Measurements from ENCODE around the gene OR2C3.

The OR2C3 gene

DNA sequence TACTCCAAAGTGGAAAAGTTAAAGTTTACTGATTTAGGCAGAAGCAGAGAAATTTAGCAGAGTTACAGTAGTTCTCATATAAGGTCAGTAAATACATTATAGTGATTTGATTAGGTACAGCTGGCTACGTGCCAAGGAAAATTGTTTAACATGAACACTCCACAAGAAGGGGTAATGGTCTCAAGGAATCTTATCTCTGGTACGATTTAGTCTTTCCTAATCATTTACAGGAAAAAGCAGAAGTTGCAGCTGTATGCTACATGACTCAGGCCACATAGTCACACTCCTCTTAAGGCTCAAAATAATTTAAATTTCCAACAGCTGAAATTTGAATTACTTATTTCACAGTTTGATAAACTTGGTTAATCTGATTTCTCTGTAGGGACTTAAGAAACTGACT, 41.5 kb downstream of the OR2C3 start (continued):
- TF ChIP-seq ZNF707 (tag by site-specific recombination; IDR thresholded peaks at IDR 0.05), result no peak

GRCh38 chr1:247493106-247493505, 43.1 kb downstream of the OR2C3 start:
- Histone ChIP-seq H3K4me1 (ENCODE audit: control insufficient read depth, insufficient read depth, low read length) (no peaks in the 10 kb centered on the region), H3K4me3 (ENCODE audit: low read depth, low read length) (no peak overlapping the region), H3K36me3 (ENCODE audit: control insufficient read depth in 2 of 2, insufficient read depth in 1 of 2, low read length in 2 of 2) (no peaks in the 10 kb centered on the region), H3K9me3 (ENCODE audit: control insufficient read depth, insufficient read depth, low read depth, low read length) (no peaks in the 10 kb centered on the region), H3K27ac (ENCODE audit: extremely low read depth, low read depth, low read length) (no peak overlapping the region)
- TF ChIP-seq ZBTB48 (tag by site-specific recombination; IDR thresholded peaks at IDR 0.05) (no peak), ZBTB44 (tag by site-specific recombination; IDR thresholded peaks at IDR 0.05) (no peak), ZNF112 (tag by site-specific recombination; IDR thresholded peaks at IDR 0.05) (no peak), ZNF48 (tag by site-specific recombination; IDR thresholded peaks at IDR 0.05) (no peak), ZNF549 (tag by site-specific recombination; IDR thresholded peaks at IDR 0.05) (no peak), ZNF37A (tag by site-specific recombination; IDR thresholded peaks at IDR 0.05) (no peak), ZNF555 (tag by site-specific recombination; conservative IDR thresholded peaks at IDR 0.05) (no peak), ZNF426 (tag by site-specific recombination; IDR thresholded peaks at IDR 0.05) (no peak), ZNF214 (tag by site-specific recombination; IDR thresholded peaks at IDR 0.05; ENCODE audit: borderline replicate concordance) (no peak), ZSCAN16 (tag by site-specific recombination; IDR thresholded peaks at IDR 0.05) (no peak), ZNF404 (tag by site-specific recombination; IDR thresholded peaks at IDR 0.05) (no peak), ZNF621 (tag by site-specific recombination; IDR thresholded peaks at IDR 0.05) (no peak)
- TF ChIP-seq, protein P1, sequence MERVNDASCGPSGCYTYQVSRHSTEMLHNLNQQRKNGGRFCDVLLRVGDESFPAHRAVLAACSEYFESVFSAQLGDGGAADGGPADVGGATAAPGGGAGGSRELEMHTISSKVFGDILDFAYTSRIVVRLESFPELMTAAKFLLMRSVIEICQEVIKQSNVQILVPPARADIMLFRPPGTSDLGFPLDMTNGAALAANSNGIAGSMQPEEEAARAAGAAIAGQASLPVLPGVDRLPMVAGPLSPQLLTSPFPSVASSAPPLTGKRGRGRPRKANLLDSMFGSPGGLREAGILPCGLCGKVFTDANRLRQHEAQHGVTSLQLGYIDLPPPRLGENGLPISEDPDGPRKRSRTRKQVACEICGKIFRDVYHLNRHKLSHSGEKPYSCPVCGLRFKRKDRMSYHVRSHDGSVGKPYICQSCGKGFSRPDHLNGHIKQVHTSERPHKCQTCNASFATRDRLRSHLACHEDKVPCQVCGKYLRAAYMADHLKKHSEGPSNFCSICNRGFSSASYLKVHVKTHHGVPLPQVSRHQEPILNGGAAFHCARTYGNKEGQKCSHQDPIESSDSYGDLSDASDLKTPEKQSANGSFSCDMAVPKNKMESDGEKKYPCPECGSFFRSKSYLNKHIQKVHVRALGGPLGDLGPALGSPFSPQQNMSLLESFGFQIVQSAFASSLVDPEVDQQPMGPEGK (tag by site-specific recombination; IDR thresholded peaks at IDR 0.05), result no peak
- TF ChIP-seq, protein P2, sequence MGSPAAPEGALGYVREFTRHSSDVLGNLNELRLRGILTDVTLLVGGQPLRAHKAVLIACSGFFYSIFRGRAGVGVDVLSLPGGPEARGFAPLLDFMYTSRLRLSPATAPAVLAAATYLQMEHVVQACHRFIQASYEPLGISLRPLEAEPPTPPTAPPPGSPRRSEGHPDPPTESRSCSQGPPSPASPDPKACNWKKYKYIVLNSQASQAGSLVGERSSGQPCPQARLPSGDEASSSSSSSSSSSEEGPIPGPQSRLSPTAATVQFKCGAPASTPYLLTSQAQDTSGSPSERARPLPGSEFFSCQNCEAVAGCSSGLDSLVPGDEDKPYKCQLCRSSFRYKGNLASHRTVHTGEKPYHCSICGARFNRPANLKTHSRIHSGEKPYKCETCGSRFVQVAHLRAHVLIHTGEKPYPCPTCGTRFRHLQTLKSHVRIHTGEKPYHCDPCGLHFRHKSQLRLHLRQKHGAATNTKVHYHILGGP (tag by site-specific recombination; IDR thresholded peaks at IDR 0.05), result no peak
- TF ChIP-seq, protein P3, sequence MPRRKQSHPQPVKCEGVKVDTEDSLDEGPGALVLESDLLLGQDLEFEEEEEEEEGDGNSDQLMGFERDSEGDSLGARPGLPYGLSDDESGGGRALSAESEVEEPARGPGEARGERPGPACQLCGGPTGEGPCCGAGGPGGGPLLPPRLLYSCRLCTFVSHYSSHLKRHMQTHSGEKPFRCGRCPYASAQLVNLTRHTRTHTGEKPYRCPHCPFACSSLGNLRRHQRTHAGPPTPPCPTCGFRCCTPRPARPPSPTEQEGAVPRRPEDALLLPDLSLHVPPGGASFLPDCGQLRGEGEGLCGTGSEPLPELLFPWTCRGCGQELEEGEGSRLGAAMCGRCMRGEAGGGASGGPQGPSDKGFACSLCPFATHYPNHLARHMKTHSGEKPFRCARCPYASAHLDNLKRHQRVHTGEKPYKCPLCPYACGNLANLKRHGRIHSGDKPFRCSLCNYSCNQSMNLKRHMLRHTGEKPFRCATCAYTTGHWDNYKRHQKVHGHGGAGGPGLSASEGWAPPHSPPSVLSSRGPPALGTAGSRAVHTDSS (tag by site-specific recombination; IDR thresholded peaks at IDR 0.05), result no peak
- ChIA-PET CTCF (no interaction called here), POLR2A (no interaction called here)

DNA sequence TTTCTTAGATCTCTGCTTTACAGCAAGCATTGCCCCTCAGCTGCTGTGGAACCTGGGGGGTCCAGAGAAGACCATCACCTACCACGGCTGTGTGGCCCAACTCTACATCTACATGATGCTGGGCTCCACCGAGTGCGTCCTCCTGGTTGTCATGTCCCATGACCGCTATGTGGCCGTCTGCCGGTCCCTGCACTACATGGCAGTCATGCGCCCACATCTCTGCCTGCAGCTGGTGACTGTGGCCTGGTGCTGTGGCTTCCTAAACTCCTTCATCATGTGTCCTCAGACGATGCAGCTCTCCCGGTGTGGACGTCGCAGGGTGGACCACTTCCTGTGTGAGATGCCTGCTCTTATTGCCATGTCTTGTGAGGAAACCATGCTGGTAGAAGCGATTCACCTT, 44.9 kb downstream of the OR2C3 start:
- POLR2A ChIA-PET, result no interaction called here
- CTCF ChIA-PET, result no interaction called here
- Histone ChIP-seq H3K27ac (ENCODE audit: extremely low read depth, low read depth, low read length) (no peak overlapping the region), H3K4me3 (ENCODE audit: low read depth, low read length) (no peak overlapping the region), H3K4me1 (ENCODE audit: control insufficient read depth, insufficient read depth, low read length) (no peaks in the 10 kb centered on the region), H3K9me3 (ENCODE audit: control insufficient read depth, insufficient read depth, low read depth, low read length) (no peaks in the 10 kb centered on the region), H3K36me3 (ENCODE audit: control insufficient read depth in 2 of 2, insufficient read depth in 1 of 2, low read length in 2 of 2) (no peaks in the 10 kb centered on the region)
- TF ChIP-seq ZNF530 (tag by site-specific recombination; IDR thresholded peaks at IDR 0.05; ENCODE audit: low read depth) (no peak), ZNF747 (tag by site-specific recombination; IDR thresholded peaks at IDR 0.05) (no peak), MZF1 (tag by site-specific recombination; IDR thresholded peaks at IDR 0.05; ENCODE audit: borderline replicate concordance) (no peak), ZNF16 (tag by site-specific recombination; IDR thresholded peaks at IDR 0.05; ENCODE audit: low read depth) (no peak), ZNF626 (tag by site-specific recombination; IDR thresholded peaks at IDR 0.05) (no peak), ZNF138 (tag by site-specific recombination; IDR thresholded peaks at IDR 0.05; ENCODE audit: borderline replicate concordance) (no peak), MYNN (tag by site-specific recombination; IDR thresholded peaks at IDR 0.05; ENCODE audit: borderline replicate concordance) (no peak), ZNF558 (tag by site-specific recombination; IDR thresholded peaks at IDR 0.05) (no peak), ZNF596 (tag by site-specific recombination; IDR thresholded peaks at IDR 0.05) (no peak), SP2 (tag by site-specific recombination; IDR thresholded peaks at IDR 0.05) (no peak)
- TF ChIP-seq, protein P4, sequence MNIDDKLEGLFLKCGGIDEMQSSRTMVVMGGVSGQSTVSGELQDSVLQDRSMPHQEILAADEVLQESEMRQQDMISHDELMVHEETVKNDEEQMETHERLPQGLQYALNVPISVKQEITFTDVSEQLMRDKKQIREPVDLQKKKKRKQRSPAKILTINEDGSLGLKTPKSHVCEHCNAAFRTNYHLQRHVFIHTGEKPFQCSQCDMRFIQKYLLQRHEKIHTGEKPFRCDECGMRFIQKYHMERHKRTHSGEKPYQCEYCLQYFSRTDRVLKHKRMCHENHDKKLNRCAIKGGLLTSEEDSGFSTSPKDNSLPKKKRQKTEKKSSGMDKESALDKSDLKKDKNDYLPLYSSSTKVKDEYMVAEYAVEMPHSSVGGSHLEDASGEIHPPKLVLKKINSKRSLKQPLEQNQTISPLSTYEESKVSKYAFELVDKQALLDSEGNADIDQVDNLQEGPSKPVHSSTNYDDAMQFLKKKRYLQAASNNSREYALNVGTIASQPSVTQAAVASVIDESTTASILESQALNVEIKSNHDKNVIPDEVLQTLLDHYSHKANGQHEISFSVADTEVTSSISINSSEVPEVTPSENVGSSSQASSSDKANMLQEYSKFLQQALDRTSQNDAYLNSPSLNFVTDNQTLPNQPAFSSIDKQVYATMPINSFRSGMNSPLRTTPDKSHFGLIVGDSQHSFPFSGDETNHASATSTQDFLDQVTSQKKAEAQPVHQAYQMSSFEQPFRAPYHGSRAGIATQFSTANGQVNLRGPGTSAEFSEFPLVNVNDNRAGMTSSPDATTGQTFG (tag by site-specific recombination; IDR thresholded peaks at IDR 0.05; ENCODE audit: borderline replicate concordance), result no peak

All from HEK293 (cell line).